HG02759 (cell line): Measurements from ENCODE around the gene ITGA5.

ENCODE experiments used
- ATAC-seq: cut with Tn5 transposase; IDR thresholded peaks from one replicate; pipeline ENCODE4 v1.9.1; 2021; ENCODE audit warnings: mild to moderate bottlenecking, moderate library complexity; ENCODE audit not compliant: unreplicated experiment

The ITGA5 gene

DNA sequence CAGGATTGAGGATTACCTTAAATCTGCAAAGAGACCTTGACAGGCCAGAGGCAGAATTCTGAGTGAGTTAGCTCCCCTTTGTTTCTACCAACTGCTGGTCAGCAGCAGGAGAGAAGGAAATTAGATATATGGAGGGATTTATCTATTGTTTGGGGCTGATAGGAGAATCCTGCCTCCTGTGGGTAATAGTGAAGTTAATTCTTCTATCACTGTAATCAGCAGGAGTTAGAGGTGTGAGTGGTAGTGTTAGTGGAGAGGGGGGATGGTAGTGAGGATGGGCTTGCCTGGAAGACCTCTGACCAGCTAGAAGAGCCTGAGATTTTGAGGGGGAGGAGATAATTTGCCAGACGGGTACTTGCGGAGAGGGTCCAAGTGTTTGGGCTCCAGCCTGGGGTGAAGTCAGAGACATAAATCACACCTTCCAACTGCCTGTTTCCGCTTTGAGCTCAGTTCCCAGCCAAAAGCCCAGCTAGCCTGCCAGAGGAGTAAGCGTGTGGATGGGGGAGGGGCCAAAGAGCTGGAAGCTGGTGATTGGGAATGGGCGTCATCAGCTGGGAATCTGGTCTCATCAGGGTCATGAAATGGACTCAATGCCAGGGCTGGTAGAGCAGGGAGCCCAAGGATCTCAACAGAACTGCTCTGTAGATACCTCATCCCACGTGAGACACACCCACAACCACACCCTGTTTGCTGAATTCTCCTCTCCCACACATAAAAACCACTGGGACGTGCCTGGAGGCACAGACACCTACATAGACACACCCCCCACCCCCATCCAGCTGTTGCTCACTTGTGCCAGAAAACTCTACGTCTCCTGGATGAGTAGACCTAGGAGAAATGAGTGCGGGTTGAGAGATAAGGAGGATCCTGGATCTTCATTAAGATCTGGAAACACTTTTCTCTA is 13.1 kb upstream of the ITGA5 start:
- no peak for ATAC-seq

DNA sequence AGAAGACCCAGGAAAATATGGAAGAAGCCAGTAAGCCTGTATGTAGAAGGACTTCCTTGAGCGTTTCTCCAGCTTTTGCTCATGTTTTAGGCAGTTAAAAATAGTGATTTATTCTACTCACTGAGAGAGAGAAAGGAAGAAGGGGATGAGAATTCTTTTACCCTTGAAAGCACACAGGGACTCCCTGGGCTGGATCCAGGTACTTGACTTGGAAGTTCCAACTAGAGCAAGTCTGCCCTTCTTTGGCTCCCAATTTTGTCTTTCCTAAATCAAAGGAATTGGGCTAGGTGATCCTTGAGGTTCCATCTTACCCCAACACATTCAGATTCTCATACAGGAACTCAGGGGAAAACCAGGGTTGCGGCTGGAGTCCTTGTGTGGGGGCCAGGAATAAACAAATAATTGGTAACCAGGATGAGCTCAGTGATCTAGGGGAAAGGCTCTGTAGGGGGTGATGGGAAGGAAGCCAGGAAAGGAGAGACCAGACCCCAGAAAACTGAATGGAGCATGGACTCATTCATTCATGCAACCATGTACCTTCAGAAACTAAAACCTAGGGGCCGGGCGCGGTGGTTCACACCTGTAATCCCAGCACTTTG is 11.5 kb upstream of the ITGA5 start:
- ATAC-seq, result no peak

DNA sequence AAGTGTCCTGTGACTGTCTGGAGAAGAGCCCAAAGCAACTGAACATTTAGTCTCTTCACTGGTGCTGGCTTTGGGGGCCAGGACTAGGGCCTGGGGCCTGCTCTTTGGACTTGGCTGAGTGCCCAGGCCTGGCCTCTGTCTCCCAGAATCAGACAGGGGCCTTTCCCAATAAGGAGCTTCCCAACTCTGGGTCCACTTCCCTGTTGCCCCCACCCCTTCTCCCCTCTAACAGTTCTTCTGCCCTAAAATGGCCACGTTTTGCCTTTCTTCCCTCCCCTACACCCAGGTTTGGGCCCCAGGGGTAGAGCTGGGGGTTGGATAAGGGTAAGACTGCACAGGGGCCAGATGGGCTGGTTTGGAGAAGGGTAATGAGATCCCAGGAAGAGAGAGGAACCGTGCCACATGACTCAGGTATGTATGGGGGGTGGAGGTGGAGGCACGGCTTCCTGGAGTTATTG is 10.0 kb upstream of the ITGA5 start:
- ATAC-seq, result no peak

DNA sequence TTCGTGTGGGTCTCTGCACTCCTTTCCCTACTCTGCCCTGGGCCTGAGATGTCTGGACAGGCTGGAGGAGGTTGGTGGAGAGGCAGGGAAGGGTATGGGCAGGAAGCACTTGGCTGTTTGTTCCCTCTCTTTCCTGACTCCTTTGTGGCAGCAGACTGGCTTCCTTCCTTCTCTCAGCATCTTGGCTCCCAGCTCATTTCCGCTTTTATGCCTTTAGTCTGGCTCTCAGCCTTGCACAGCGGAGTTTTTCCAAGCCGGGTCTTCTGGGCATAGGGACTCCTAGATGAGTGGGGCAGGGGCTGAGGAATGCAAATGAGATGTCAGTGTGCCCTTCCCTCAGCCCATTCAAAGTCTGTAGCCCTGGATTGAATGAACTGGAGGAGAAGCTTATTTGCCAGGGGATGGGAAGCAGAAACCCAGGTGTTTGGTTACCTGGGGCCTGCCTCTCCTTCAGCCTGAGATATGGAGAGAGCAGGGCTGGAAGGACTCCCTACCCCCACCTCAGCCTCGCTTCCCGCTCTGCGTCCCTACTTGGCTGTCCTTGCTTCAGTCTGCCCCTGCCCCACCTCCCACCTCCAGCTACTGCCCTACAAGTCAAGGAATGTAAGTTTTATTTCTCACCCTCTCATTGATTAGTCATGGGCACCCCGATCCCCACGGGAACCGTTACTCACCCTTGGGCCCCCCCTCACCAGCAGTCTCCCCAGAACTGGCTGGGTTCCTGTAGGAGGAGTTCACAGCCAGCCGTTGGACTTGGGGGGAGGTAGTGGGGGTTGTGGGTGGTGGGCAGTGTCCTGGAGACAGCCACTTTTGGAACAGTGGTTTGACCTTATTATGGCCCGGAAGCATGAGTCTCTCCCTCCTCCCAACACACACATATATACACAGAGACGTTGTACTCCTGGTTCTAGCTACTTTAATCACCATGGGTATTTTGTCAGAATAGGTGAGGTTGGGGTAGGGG is 9.3 kb upstream of the ITGA5 start:
- ATAC-seq, result no peak

DNA sequence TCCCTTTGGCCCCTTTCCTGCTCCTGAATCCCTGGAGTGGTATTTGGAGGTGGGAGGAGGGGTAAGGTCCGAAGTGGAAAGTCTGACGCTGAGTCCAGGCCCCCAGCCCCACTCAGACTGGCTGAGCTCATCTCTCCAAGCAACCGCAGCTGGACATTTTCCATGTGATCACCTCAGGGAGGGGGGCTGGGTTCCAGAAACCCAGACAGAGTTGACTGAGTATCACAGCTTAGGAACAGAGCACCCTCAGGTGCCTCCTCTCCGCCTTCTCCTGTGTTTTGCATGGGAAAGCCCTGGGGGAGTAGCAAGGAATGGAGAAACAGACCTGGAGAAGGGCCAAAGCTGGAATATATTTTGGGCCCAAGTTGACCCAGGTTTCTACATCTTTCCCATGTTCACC is 8.0 kb upstream of the ITGA5 start:
- no peak for ATAC-seq

DNA sequence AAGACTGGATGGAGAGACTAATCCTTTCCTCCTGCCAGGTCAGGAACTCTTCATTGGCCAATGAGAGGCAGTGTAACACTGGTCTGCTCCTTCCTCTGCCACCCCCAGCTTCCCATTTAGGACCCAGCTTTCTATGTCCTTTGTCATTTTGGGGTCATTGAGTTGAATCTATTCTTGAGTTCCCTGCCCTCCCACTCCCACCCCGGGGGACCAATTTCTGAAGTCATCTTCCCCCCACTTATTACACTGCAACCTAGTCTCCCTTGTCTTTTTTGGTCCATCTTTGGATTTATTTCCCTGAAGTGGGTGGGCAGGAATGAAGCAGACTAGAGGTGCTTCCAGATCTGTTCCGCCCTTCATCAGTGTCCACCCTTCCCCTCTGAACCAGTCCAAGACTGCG is 7.6 kb upstream of the ITGA5 start:
- ATAC-seq, result no peak

DNA sequence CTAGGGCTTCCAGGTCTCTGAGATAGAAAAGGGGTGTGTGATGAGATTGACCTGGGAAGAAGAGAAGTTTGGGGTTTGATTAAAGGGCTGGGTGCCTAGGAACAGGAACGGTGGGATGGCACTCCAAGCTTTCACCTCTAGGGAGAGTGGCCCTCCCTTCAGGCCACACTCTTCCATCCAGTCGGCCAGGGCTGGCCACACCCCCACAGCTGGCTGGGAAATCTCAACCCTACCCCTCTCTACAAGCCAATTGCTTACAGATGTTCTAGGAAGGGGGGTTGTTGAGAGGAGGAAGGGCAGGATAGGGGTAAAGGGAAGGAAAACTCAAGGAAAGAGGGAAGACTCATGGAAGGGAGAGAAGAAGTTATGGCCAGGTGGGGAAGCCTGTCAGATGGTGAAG is 6.6 kb upstream of the ITGA5 start:
- ATAC-seq, result no peak

DNA sequence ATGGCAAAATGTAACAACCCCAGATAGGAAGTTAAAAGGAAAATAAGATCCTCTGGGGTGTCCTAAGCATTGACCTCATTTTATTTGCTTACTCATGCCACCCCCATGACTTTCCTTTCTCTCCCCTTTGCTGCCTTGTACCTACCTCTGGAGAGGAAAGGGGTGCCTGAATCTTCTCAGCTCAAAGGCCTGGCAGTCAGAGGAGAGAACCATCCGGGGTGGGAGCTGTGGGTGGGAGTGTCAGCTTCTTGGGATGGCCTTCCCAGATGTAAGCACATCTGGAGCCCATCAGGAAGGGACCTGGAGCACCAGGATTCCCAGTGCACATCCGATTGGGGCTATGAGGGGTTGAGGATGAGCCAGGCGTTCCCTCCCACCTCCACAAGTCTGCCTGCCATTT is 5.2 kb upstream of the ITGA5 start:
- ATAC-seq, result no peak

DNA sequence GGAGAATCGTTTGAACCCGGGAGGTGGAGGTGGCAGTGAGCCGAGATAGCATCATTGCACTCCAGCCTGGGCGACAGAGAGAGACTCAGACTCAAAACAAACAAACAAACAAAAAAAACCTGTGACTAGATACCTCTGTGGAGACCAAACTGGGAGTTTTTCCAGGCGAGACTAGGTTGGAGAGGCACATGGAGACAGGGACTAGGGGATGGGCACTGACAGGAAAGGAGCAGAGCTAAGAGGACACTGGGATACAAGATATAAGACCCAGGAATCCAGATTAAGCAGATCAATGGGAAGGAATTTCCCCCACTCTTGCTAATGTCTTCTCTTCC is 4.7 kb upstream of the ITGA5 start:
- no peak for ATAC-seq

DNA sequence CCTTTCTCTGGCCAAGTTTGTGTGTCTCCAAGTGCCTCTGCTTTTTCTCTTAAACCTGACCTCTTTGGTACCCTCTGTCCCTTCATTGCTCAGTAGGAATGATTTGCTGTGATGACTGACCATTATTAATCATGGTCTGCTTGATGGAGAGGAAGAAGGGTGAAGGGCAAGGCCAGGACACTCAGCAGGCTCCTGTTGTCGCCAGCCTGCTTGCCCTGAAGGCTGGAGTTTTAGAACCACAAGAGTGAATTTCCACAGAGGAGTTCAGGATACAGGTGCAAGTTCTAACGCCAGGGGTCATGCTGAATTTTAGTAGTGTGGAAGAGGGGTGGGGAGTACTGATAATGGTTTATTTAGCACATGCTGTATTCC is 2.8 kb upstream of the ITGA5 start:
- ATAC-seq, result no peak

DNA sequence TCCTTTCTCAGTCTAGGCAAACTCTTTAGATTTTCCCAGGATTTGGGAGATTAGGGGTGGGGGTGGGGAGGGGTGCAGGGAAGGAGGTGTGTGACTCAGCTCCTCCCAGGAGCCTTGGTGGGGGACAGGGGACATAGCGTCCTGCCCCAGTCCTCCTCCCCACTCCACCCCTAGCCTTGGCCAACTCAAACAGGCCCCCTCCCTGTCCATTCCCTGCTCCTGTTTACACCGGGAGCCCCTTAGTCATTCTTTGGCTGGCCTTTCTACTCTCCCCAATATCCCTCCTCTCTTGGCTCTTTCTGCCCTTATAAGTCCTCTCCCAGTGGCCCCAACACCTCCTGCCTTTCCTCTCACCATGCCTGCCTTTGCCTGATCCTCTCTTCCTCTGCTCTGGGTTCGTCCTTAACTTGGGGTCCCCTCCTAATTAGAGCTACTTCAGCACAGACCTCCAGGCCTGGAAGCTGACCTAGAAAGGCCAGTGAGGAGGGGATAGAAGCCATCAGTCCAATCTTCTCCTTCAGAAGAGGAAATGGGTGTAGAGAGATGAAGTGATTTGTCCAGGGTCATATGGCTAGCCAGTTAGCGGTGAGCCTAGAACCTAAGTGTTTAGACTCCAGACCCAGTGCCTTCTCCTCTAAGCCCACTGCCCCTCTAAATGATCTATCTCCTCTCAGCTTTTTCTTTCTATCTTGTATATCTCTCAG is 2.3 kb upstream of the ITGA5 start:
- no peak for ATAC-seq

DNA sequence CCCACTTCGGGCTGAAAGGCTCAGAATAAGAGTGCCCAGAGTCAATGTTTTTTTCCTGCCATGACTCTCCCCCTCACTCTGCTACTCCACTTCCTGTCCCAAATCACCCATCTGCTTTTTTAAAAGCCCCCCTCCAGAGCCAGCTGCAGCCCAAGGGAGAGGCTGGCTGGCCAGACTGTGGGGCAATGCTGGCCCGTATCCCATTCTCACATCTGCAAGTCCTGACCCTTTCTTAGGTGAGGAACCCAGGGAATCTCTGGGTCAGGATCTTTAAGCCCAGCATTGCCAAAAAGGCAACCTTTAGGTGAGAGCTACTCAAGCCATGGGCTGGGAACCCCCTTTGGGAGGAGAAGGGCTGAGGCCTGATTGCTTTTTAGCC is 1.7 kb upstream of the ITGA5 start:
- ATAC-seq, result no peak

DNA sequence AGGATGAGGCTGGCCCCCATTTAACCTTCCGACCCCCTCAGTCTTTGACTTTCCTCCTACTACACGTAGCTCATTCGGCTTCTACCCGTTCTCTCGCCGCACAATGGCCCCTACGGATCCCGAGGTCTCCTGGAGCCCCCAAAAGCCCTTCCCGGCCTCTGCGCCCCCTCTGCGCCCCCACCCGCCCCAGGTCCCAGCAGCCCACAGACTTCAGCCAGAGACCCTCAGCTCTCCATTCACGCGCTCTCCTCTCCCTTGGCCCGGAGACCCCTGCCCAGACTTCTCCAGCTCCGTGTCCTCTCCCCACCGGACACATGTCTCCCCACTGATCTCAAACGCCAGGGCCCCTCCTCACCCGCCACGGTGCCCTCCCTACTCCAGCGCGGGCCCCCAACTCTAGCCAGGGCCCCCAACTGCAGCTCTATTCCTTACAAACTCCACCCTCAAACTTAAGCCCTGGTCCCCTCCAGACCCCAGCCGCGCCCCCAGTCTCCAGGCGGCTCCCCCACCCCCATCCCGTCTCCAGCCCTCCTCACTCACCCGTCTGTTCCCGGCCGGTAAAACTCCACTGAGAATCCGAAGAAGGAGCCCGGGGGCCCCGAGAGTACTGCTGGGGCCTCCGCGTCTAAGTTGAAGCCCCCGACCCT is 502 bp downstream of the ITGA5 start:
- no peak for ATAC-seq

DNA sequence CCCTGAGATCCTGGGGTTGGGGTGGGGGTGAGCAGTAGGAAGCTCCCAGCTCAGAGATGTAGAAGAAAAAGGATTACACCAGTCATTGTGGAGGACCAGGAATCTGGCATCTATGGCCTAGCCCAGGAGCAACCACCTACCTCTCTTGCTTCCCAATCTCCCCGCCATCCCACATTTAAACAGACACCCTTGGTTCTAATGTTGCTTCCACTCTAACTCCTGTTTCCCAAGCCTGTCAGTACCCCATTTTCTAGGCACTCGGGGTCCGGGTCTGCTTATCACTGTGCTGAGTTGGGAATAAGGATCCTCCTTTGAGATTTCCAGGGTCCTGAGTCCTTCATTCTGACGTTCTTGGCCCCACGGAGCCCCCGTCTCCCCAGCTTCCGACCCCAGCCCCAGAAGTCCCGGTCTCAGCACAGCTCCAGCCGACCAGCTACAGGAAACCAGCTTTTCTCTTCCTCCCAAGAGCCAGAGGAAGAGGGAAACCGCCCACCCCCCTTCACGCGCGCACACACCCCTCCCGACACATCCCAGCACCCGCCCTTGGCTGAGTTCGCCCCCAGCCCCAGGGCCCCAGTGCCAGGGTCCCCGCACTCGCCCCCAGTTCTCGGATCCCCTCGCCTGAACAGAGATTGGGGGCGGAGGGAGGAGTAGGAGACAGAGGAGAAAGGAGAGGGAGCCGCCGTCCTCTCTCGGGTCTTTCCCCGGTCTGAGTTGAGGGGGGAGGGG is 1.2 kb downstream of the ITGA5 start:
- ATAC-seq, result no peak

DNA sequence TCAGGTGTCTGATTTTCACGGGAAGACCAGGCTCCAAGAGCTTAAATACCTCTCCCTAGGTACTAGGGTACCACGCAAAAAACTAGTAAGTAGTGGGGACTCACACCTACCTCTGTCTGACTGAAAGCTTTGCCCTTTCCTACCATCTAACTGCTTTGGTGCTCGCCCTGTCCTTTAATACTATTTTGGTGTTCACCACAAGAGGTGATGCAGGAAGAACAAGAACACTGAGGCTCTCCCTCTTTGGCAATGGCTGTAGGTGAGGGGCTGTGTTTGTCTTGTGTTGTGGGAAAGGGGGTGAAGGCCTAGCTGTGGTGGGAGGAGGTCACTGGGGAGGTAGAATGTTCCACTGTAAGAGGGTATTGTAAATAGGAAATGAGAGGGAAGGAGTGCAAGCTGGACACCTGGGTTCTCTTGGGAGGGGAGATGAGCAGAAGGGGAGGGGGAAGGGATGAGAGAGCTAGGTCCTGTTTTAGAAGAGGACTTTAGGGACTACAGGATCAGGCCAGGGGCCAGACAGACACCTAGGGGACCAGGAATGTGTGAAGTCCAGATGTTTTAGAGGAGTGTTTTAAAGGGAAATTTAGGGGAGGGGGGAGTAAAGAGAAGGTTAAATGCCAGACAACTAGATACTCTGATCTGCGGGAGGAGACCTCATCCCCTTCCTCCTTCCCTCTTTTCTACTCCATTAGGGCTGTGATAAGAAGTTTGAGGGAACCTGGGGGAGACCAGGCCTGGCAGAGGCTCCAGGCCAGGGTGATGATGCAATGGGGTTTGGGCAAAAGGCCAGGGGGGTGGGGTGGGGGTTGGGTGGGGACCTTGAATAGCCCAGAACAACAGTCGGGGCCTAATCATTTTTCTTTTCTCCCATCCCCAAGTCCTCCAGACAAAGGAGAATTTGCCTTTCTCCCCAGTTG is 2.1 kb downstream of the ITGA5 start:
- ATAC-seq, result no peak

DNA sequence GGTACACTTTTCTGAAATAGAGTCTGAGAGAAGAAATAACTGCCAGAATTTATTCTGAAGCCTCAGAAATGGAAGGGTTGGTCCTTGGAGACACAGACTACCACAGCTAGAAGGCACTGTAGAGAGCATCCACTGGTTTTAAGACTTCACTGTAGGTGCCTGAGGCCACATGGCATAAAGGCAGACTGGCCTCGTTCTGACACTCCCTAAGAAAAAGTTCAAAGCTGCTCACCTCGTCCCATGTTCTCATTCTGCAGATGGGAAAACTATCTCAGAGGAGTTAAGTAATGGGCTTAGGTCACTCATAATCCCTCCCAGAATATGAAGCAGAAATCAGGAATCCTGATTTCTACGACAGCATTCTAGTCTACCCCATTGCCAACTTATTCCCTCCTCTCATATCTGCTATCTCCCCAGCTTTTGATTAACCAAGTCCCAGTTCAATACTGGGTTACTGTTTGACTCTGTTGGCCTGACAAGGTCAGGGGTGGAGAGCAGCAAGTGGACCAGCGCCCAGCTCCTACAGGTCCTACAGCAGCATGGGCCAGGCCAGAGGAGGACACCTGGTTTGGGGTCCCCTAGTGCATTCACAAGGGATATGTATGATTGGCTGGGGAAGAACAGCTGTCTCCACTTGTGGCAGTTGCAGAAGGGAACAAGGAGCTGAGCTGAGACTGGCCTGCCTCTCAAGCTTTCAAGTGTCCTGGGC is 3.7 kb downstream of the ITGA5 start:
- ATAC-seq, result no peak

DNA sequence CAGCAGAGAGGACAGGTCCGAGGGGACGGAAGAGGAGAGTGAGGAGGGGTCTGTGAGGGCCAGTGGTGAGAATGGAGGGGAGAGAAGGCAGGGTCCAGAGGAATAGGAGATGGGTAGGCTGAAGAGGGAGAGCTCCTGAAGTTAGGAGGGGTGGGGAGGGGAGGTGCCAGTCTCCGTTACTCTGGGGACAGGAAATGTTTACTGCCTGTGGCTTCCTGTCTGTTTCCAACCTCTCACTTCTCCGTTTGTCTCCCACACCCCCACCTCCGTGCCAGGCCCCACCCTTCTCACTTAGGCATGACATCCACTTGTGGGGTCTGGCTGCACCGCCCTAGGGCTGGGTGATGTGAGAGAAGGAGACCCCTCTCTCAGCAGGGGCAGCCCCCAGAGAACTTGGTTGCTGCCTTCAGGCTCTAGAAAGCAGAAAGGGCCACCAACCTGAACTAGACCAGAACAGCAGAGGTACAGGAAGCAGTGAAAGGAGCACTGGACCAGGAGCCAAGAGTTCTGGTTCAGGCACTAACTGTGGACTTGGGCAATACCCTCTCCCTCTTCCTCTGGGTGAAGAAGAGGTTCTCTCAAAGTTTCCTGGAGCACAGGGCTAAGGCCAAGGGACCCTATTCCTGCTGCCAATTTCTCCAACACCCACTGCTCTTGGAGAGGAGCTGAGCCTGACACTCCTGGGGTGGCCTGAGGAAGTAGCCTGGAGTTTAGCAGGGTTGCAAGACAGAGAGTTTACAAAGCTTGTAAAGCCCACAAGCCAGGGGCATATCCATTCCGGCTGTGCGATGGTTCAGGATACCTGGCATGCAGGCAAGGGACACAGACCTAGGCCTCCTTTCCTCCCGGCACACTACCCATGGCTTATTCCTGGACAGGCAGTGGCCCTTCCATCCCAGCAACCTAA is 5.5 kb downstream of the ITGA5 start:
- no peak for ATAC-seq
